Fibroblast of pulmonary artery (primary cell): ENCODE measurements around the gene GBA2.

ENCODE experiments used
- DNase-seq: peaks from one replicate; pipeline ENCODE4 v3.0.0-alpha.2; 2010; ENCODE audit warnings: low read depth
- H3K4me3 ChIP-seq: replicated peaks from 2 replicates; pipeline ENCODE4 v1.5.1; 2011; ENCODE audit warnings: low read depth, mild to moderate bottlenecking, control low read depth, low read length, moderate library complexity
- TF ChIP-seq, protein P1 (sequence below): IDR thresholded peaks from 2 replicates; pipeline ENCODE4 v1.5.1; 2011; ENCODE audit warnings: mild to moderate bottlenecking, control low read depth, low read length, inconsistent platforms; ENCODE audit errors: missing control alignments

GBA2 gene

DNA sequence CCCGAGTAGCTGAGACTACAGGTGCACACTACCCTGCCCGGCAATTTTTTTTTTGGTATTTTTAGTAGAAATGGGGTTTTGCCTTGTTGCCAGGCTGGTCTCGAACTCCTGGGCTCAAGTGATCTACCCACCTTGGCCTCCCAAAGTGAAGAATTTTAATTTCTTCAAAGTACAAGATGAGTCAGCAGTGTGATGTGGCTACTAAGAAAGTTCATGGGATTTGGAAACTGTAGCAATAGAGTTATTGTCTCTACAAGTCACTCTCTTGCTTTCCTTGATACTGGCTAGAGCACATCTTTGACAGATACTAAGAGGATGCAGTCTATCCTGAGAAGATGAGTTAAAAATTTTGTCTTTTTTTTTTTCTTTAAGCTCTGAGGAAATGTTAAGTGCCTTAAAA, 14.9 kb downstream of the GBA2 start:
- no peak for DNase-seq
- H3K4me3 ChIP-seq: no peak overlapping the region
- TF ChIP-seq, protein P1, sequence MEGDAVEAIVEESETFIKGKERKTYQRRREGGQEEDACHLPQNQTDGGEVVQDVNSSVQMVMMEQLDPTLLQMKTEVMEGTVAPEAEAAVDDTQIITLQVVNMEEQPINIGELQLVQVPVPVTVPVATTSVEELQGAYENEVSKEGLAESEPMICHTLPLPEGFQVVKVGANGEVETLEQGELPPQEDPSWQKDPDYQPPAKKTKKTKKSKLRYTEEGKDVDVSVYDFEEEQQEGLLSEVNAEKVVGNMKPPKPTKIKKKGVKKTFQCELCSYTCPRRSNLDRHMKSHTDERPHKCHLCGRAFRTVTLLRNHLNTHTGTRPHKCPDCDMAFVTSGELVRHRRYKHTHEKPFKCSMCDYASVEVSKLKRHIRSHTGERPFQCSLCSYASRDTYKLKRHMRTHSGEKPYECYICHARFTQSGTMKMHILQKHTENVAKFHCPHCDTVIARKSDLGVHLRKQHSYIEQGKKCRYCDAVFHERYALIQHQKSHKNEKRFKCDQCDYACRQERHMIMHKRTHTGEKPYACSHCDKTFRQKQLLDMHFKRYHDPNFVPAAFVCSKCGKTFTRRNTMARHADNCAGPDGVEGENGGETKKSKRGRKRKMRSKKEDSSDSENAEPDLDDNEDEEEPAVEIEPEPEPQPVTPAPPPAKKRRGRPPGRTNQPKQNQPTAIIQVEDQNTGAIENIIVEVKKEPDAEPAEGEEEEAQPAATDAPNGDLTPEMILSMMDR: no peak

DNA sequence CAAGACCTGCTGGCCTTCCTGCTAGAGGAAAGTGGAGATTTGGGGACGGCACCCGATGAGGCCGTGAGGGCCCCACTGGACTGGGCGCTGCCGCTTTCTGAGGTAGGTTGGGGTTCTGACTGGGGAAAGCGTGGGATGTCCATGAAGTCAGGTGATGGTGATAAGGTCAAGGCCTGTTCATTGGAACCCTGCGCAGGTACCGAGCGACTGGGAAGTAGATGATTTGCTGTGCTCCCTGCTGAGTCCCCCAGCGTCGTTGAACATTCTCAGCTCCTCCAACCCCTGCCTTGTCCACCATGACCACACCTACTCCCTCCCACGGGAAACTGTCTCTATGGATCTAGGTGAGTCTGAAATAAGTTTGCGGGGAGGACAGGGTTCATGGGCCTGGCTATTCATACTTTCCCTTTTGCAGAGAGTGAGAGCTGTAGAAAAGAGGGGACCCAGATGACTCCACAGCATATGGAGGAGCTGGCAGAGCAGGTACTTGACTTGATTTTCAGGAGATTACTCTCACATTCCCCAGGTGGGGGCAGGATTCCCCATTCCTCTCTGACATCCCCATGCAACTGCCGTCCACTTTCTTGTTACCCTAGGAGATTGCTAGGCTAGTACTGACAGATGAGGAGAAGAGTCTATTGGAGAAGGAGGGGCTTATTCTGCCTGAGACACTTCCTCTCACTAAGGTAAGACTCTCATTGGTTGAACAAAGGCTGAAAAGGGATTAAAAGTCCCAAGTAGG, 16.1 kb downstream of the GBA2 start:
- H3K4me3 ChIP-seq: peak overlapping the region; percentile 92
- TF ChIP-seq, protein P1: no peak
- DNase-seq: peak; percentile 61

DNA sequence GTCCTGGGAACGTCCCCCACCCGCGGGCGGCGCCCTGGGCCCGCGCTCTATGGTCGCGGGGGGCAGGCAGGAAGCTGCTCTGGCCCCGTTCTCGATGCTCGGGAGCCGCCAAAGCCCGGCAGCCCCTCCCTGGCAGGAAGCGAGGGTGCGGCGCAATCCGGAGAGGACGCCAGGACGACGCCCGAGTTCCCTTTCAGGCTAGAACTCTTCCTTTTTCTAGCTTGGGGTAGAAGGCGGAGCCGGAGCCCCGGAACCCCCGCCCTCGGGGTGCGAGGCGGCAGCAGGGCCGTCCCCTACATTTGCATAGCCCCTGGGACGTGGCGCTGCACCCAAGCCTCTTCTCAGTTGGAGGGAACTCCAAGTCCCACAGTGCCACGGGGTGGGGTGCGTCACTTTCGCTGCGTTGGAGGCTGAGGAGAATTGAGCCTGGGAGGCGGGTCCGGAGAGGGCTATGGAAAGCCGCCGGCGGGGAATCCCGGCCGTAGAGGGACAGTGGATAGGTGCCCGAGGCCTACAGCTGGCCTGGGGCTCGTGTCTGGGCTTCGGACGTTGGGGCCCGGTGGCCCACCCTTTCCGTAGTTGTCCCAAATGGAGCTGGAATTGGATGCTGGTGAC, 16.7 kb downstream of the GBA2 start, which contains the start of the genes CREB3 and TLN1:
Gene CREB3 (plus strand): TSS at position 482 of the 615 bp plus-strand sequence. CDS start 107 bp downstream, at position 589.
Gene TLN1 (minus strand): TSS at position 11 of the 615 bp plus-strand sequence. CDS start 6,501 bp downstream, outside the sequence.
- peak; percentile 99 for DNase-seq
- peak within 1 kb of the TSS; percentile 92 for H3K4me3 ChIP-seq
- TF ChIP-seq, protein P1: no peak

DNA sequence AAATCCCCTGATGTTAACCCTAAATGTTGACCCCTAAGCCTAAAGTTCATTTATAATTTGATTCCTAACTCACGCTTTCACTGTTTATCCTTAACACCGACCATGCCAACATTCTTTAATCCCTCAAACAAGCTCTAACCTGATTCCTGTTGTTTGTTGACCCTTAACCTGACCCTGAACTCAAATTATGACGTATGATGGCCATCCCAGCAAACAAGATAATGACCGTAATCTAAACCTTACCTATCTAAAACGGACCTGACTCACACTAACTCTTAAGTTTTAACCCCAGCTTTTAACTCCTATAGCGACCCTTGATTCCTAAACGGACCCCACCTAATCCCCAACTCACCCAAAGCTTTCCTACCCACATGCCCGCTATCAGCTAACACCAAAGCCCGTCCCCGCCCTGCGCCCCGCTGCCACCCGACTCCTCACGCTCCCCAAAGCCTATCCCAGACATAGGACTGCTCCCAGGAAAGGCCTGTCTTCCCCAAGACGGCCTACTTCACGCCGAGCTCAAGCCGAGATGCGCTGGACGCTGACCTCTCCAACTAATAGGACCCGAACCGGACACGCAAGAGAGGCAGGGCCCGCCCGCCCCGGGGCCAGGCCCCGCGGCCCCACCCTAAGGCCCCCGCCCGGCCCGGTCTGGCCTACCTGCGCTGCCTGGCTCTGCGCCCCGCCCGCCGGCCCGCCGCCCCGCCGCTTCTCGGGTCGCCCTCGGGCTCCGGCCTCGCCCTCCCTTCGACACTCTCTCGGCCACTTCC, 17.4 kb downstream of the GBA2 start:
- TF ChIP-seq, protein P1: no peak
- no peak for DNase-seq
- peak overlapping the region; percentile 92 for H3K4me3 ChIP-seq

DNA sequence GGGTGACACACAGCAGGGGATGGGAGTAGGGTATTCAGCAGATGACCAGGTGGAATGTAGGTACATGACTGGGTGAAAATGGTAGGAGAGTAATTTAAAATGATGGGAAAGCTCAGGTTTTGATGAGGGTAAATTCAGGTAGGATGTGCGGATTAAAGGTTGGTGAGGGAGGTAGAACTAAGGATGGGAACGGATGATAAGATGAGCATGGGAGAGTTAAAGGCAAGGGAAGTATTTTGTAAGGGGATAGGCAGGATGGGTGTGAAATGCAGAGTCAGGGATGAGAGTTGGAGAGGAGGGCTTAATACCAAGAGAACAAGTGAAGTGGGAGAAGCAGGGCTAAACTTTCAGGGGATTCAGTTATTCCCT, 18.6 kb downstream of the GBA2 start:
- peak overlapping the region; percentile 92 for H3K4me3 ChIP-seq
- TF ChIP-seq, protein P1: no peak
- no peak for DNase-seq

DNA sequence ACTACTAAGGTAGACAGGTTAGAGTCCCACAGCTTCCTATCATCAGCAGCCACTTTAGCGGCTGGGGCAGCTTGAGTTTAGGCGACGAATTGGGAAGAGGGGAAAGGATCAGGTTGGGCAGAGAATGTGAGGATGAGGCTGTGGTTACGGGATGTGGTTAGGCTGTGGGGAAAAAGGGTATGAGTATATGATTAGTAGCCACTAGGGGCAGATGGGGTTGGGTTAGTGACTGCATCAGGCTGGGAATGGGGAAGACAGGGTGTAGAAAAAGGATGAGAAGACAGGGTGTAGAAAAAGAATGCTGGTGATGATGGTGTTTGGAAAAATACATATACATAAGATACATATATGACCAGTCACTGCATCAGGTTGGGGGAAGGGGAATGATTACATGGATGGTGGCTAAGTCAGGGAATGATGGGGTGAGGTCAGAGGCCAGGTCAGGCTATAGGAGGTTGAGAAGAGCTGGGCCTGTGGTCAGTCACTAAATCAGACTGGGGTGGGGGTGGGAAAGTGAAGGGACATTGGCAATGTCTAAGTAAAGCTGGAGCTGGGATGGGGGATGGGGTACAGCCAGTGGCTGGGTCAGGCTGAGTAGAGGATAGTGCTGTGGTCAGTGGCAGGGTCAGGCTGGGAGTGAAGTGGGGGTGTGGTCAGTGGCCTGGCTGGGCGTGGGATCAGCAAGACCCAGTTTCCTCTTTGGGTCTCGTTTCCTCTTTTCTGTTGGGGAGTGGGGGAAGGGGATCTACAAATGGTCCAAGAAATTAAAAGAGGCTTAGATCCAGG, 19.1 kb downstream of the GBA2 start:
- DNase-seq: peak; percentile 79
- TF ChIP-seq, protein P1: peak; percentile 77
- peak overlapping the region; percentile 92 for H3K4me3 ChIP-seq
